Articular chondrocyte of knee joint (primary cell): ENCODE data around the gene GSDME. TPM values are rescaled to one million over a fixed set of nuclear protein-coding genes. Genes with fewer than 3 reads are reported as not detected.

Source experiments
- total RNA-seq: library from RNA; depleted of rRNA; stranded (reverse); fragments of >200 nt; gene quantifications from 2 replicates; pipeline ENCODE4 v1.2.3, GENCODE V29; 2012

The GSDME gene
- total RNA-seq, result 18.4 and 18.8 TPM in 2 replicates

GRCh38 chr7:24757353-24758275 is at the start of gene GSDME:
GSDME (minus strand) TSS chr7:24757464; CDS start chr7:24749774, 7,690 bp downstream.

Other genes with a start within 250 kb of the GSDME start
- gene PALS2, start 184.0 kb downstream of the GSDME start, total RNA-seq, result 59.8 and 73.5 TPM in 2 replicates
- 16.3 and 23.5 TPM in 2 replicates for gene OSBPL3, start 222.7 kb upstream of the GSDME start, total RNA-seq